BJ (cell line): Measurements from ENCODE around the gene UNC93A. TPM values are rescaled to one million over a fixed set of nuclear protein-coding genes. Genes with fewer than 3 reads are reported as not detected.

ENCODE experiments used
- CTCF ChIA-PET: fragments of 350-600 bp; formaldehyde crosslinking; extraction: SDS; loops from one replicate; lab custom pipeline; 2021; ENCODE audit warnings: antibody characterized with exemption, inconsistent platforms; lab: Yijun Ruan, JAX
- POLR2A ChIA-PET: fragments of 300-600 bp; sonication (Branson Sonifier 250); formaldehyde crosslinking; extraction: SDS; loops from one replicate; lab custom pipeline; 2021; ENCODE audit warnings: antibody characterized with exemption; lab: Charles Lee
- DNase-seq: peaks from one replicate; pipeline ENCODE4 v3.0.0-alpha.2; 2011; ENCODE audit warnings: low read depth
- H3K27me3 ChIP-seq: 2 replicates; pipeline ENCODE4 v1.6.0; 2011; ENCODE audit warnings: low read length; ENCODE audit not compliant: control insufficient read depth, insufficient read depth
- H3K36me3 ChIP-seq: 2 replicates; pipeline ENCODE4 v1.5.1; 2011; ENCODE audit warnings: low read length; ENCODE audit not compliant: control insufficient read depth, insufficient read depth
- H3K4me3 ChIP-seq: 2 replicates; pipeline ENCODE4 v1.5.1; 2011; ENCODE audit warnings: low read depth, mild to moderate bottlenecking, control low read depth, low read length
- CTCF ChIP-seq: IDR thresholded peaks from 2 replicates; pipeline ENCODE4 v1.5.1; 2011; ENCODE audit warnings: low read depth, mild to moderate bottlenecking, control low read depth, inconsistent platforms, low read length, moderate library complexity; ENCODE audit not compliant: insufficient read depth
- polyA plus RNA-seq: library from polyadenylated mRNA; depleted of rRNA; stranded (reverse); fragments of >200 nt; gene quantifications from 2 replicates; pipeline ENCODE4 v1.2.3, GENCODE V29; 2011

UNC93A gene
- polyA plus RNA-seq, 1 experiment, result not detected

DNA sequence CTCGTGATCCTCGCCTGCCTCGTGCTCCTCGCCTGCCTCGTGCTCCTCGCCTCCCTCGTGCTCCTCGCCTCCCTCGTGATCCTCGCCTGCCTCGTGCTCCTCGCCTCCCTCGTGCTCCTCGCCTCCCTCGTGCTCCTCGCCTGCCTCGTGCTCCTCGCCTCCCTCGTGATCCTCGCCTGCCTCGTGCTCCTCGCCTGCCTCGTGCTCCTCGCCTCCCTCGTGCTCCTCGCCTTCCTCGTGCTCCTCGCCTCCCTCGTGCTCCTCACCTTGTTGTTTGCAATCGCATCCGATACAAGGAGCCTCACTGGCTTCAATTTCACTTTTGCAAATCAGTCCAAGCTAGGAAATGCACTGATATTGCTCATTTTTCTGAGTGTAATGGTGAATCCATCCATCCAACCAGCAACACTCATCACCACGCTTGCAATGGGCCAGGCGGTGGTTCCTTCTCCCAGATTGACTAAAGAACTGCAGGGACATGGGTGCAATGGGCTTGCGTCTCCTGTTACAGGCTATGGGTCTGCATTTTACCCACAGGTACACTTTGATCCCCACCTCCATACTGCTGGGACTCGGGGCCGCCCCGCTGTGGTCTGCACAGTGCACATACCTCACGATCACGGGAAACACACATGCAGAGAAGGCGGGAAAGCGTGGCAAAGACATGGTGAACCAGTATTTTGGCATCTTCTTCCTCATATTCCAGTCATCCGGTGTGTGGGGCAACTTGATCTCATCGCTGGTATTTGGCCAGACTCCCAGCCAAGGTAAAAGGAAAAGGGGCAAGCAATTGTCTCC is 4.6 kb downstream of the UNC93A start:
- CTCF ChIA-PET, result no interaction called here
- POLR2A ChIA-PET, result no interaction called here
- Histone ChIP-seq H3K27me3 (no peaks in the 10 kb centered on the region), H3K4me3 (no peak overlapping the region), H3K36me3 (no peaks in the 10 kb centered on the region)
- DNase-seq, result no peak
- no peak for TF ChIP-seq CTCF

GRCh38 chr6:167296293-167296690 is 5.2 kb downstream of the UNC93A start:
- no peak for TF ChIP-seq CTCF
- H3K36me3 ChIP-seq, result no peaks in the 10 kb centered on the region
- ChIA-PET POLR2A (no interaction called here), CTCF (no interaction called here)
- DNase-seq, result no peak
- H3K27me3 ChIP-seq, result no peaks in the 10 kb centered on the region
- no peak overlapping the region for H3K4me3 ChIP-seq

GRCh38 chr6:167296902-167297301 is 5.8 kb downstream of the UNC93A start:
- Histone ChIP-seq H3K27me3 (no peaks in the 10 kb centered on the region), H3K36me3 (no peaks in the 10 kb centered on the region), H3K4me3 (no peak overlapping the region)
- no peak for TF ChIP-seq CTCF
- POLR2A ChIA-PET, result no interaction called here
- CTCF ChIA-PET, result no interaction called here
- DNase-seq, result no peak

DNA sequence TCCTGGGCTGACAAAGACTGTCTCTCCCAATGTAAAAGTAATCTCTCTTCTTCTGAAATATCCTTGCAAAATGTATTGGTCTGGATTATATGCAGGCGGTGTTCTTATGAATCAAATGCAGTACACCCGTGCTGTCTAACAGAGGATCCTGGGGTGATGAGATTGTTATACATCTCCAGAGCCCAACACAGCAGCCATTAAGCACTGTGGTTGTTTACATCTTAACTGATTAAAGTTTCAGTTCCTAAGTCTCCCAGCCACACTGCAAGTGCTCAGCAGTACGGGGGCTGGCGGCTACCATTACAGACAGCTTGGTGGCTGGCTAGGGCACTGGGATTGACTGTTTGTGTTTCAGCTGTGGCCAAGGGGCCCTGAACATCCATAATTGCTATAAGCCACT is 7.0 kb downstream of the UNC93A start:
- H3K36me3 ChIP-seq, result no peaks in the 10 kb centered on the region
- POLR2A ChIA-PET, result no interaction called here
- no peaks in the 10 kb centered on the region for H3K27me3 ChIP-seq
- DNase-seq, result no peak
- no peak overlapping the region for H3K4me3 ChIP-seq
- TF ChIP-seq CTCF, result no peak
- CTCF ChIA-PET, result no interaction called here

GRCh38 chr6:167299641-167300308 is 8.7 kb downstream of the UNC93A start:
- TF ChIP-seq CTCF, result no peak
- DNase-seq, result no peak
- Histone ChIP-seq H3K4me3 (no peak overlapping the region), H3K36me3 (no peaks in the 10 kb centered on the region), H3K27me3 (no peaks in the 10 kb centered on the region)
- CTCF ChIA-PET, result no interaction called here
- POLR2A ChIA-PET, result no interaction called here
